GM21737 (cell line): Measurements from ENCODE around the gene SYNPO2.
"Not testable (repeated sequence)": the region's sequence is repeated elsewhere in the genome, so short reads cannot be mapped to it uniquely, and the experiment has no call there.

Source experiments
- ATAC-seq: cut with Tn5 transposase; IDR thresholded peaks from one replicate; pipeline ENCODE4 v1.9.1; 2021; ENCODE audit warnings: mild to moderate bottlenecking, moderate library complexity; ENCODE audit not compliant: unreplicated experiment

SYNPO2 gene

GRCh38 chr4:119053997-119054396, 165.3 kb downstream of the SYNPO2 start:
- no peak for ATAC-seq

- no peak for ATAC-seq
Observed at GRCh38 chr4:119057417-119057816, 168.8 kb downstream of the SYNPO2 start.

- no peak for ATAC-seq
Observed at GRCh38 chr4:119059221-119059620, 170.6 kb downstream of the SYNPO2 start.

GRCh38 chr4:119067125-119067524, 178.5 kb downstream of the SYNPO2 start:
- not testable (repeated sequence) for ATAC-seq

- not testable (repeated sequence) for ATAC-seq
Observed at GRCh38 chr4:119067670-119068360, 179.2 kb downstream of the SYNPO2 start.

- no peak for ATAC-seq
Observed at GRCh38 chr4:119068529-119068962, 179.9 kb downstream of the SYNPO2 start.

- no peak for ATAC-seq
Observed at GRCh38 chr4:119070301-119070700, 181.6 kb downstream of the SYNPO2 start.

GRCh38 chr4:119080721-119081541, 192.3 kb downstream of the SYNPO2 start:
- no peak for ATAC-seq

GRCh38 chr4:119081542-119081859, 192.8 kb downstream of the SYNPO2 start:
- no peak for ATAC-seq

- ATAC-seq, result no peak
Observed at GRCh38 chr4:119081943-119082342, 193.3 kb downstream of the SYNPO2 start.

GRCh38 chr4:119082661-119083060, 194.0 kb downstream of the SYNPO2 start:
- no peak for ATAC-seq

- no peak for ATAC-seq
Observed at GRCh38 chr4:119084513-119084912, 195.9 kb downstream of the SYNPO2 start.

GRCh38 chr4:119087121-119087520, 198.5 kb downstream of the SYNPO2 start:
- no peak for ATAC-seq

GRCh38 chr4:119087656-119088055, 199.0 kb downstream of the SYNPO2 start:
- no peak for ATAC-seq

GRCh38 chr4:119093042-119093827, 204.6 kb downstream of the SYNPO2 start:
- no peak for ATAC-seq

GRCh38 chr4:119097282-119097900, 208.7 kb downstream of the SYNPO2 start:
- no peak for ATAC-seq

- no peak for ATAC-seq
Observed at GRCh38 chr4:119098306-119098705, 209.7 kb downstream of the SYNPO2 start.

- no peak for ATAC-seq
Observed at GRCh38 chr4:119099227-119099810, 210.7 kb downstream of the SYNPO2 start.

GRCh38 chr4:119100655-119101054, 212.0 kb downstream of the SYNPO2 start:
- ATAC-seq, result no peak

- no peak for ATAC-seq
Observed at GRCh38 chr4:119103263-119103662, 214.6 kb downstream of the SYNPO2 start.
